ENCODE data around the gene MYOZ2.

Gene MYOZ2

DNA sequence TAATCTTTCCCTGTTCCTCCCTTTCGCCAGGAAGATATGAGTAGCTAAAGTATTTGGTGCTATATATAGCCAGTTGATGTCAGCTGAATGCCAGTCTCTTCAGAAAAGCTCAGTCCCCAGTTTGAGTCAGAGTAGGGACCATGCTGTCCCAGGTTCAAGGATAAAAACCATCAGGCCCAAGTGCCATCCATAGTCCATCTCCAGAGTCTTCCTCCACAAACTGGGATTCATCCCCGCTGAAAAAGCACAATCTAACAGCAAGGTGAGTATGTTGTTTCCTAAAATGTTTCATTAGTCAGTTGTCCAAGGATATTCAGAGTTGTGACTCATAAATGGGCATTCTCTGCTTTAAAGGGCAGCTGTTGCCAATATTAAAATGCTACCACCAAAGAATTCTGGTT, at the start of gene MYOZ2:
Gene MYOZ2, plus strand, starts transcription at position 112 of the 401 bp plus-strand sequence. CDS start 694 bp downstream, outside the sequence.
- DNase-seq (ENCODE audit: low read depth in 3 of 3): no peak

DNA sequence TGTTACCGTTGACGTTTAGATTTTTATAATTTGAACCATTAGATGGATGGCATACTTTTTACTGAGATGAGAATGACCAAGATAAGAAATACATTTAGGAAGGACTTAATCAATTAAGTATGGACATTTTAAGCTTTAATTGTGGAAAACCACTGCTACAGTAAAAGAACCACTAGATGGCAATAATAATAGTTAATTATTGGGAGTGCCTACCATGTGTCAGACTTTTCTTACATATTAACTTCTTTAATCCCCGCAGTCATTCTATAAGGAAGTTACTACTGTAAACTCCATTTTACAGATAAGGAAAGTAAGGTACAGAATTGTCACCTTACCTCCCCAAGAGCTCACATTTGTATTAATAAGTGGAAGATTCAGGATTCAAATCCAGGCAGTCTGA, 48.5 kb upstream of the MYOZ2 start:
- DNase-seq (ENCODE audit: low read depth in 3 of 3): no peak

DNA sequence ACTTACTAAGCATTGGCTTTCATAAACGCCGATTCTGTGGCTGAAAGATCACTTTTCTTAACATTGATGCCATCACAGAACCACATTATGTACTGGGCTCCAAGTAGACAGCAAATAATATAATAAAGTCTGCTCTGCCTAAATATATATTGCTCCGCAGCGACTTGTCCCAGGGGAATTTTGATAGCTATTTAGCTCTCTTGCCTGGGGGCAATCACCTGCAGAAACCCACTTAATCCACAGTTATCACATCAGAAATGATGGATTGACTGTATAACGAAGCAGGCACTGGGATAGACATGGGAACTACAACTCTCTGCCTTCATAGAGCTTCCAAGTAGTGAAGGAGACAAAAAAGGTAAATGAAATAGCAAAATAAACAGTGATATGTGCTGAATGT, 48.0 kb upstream of the MYOZ2 start:
- no peak for DNase-seq (ENCODE audit: low read depth in 3 of 3)

GRCh38 chr4:119093042-119093827, 42.4 kb upstream of the MYOZ2 start:
- DNase-seq (ENCODE audit: low read depth in 3 of 3): no peak

DNA sequence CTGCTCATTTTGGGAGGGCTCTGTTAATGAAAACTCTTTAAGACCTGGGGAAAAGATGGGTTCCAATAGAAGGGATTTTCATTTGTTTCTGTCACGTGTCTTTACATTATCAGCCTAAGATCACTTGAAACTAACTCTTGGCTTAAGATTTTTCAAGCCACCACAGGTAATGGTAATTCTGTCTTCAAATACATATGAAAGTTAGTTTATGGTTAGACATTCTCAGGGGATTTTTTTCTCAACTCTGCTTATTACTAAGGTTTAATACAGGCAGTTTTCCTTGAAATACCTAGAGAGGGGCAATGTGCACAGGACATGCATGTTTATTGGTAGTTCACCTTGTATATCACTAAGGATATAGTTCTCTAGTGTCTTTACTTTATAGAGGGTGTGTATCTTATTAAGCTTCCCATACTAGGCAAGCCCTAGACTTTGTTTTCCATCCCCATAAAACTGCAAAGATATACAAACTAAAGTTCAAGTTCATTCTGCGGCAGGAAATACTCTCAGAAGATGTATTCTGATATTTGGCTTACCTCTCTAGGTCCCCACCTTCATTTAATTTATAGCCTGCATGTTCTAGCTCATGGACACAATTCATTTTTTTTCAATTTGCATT, 38.2 kb upstream of the MYOZ2 start:
- DNase-seq (ENCODE audit: low read depth in 3 of 3): no peak

GRCh38 chr4:119098306-119098705, 37.3 kb upstream of the MYOZ2 start:
- no peak for DNase-seq (ENCODE audit: low read depth in 3 of 3)

- DNase-seq (ENCODE audit: low read depth in 3 of 3): no peak
These were observed 36.3 kb upstream of the MYOZ2 start for GRCh38 chr4:119099227-119099810.

GRCh38 chr4:119100655-119101054, 35.0 kb upstream of the MYOZ2 start:
- DNase-seq (ENCODE audit: low read depth in 3 of 3): no peak

- no peak for DNase-seq (ENCODE audit: low read depth in 3 of 3)
These were observed 32.4 kb upstream of the MYOZ2 start for GRCh38 chr4:119103263-119103662.

DNA sequence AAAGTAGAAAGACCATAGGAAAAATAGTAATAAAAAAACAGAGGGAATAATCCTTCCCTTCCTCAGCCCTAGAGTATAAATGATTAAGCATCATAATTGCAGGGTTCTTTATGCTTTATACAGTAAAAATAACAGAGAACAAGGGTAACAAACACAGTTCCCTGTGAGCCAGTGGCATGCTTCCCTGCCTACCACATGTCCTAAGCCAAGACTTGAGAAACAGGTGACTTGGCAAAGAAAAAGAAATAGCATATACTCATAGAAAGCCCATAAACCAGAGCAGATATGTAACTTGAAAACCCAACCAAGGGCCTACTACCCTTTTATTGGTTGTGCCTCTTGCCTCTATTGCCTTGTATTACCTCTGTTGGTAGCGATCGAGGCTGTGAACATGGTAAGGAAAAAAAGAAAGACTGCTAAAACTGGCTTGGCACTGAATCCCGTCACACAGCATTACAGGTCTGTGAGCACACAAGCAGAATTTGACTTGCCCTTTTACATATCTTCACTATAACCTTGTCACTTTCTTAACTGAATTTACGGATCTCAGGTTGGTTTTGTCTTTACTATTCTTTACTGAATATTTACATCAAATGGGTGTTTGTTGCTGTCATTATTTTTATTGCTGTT, 30.9 kb upstream of the MYOZ2 start:
- no peak for DNase-seq (ENCODE audit: low read depth in 3 of 3)

- no peak for DNase-seq (ENCODE audit: low read depth in 3 of 3)
These were observed 30.0 kb upstream of the MYOZ2 start for GRCh38 chr4:119105605-119106004.

- no peak for DNase-seq (ENCODE audit: low read depth in 3 of 3)
These were observed 29.3 kb upstream of the MYOZ2 start for GRCh38 chr4:119106036-119107000.

DNA sequence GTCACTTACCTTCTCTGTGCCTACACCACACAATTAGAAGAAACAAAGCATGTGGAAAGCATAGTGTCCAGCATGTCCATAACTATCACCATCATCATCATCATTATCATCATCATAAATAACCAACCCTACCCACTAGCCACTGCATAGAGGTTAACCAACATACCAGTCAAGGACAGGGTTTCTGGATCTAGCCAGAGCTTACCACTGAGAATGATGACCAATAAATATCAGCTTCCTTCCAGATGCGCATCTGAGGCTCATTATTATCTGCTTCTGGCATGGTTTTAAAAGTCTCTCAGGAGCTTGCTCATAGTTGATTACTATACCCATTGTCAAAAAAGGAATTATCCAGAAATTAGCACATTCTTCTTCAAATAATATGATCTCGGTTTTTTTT, 25.5 kb upstream of the MYOZ2 start:
- no peak for DNase-seq (ENCODE audit: low read depth in 3 of 3)

DNA sequence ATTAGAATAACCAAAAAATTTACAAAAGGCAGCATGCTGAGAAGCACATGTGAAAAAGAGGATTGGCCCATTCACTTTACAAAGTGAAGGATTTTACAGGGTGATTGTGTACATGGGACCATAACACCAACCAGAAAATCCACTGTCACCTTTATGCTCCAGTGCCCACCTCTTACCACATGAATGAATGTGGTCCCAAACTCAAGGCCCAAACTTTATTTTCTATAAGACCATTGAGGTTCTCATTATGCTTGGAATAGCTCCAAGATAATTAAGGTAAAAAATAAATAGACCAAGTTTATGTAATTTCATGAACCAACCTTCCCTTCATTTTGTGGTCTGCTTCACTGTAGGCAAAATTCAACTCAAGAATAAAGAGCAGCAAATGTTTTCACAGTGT, 24.3 kb upstream of the MYOZ2 start:
- DNase-seq (ENCODE audit: low read depth in 3 of 3): no peak

DNA sequence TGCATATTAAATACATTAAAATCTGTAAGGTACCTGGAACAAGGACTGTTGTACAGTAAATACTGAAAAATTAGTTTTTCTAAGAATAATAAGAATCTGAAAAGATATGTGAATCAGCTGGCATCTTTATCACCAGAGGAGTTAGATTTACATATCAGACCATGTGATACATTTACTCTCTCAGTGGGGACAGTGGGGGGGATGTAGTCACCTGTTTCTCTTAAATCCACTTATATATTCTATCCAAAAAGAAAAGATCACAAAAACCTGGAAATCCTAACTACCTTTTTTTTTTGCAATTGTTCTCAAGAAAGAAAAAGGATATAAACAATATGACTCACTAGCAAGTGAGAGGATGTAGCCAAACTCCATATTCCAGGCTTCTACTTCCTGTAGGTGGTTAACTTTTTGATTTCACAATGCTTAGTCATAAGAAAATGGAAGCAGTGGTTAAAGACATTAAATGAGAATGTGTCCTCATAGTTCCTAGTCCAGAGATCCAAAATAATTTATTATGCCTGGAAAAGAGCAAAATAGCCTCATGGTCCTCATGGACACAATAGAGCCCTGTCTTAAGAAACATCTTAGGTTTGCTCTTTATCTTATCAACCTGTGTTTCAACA, 22.5 kb upstream of the MYOZ2 start:
- DNase-seq (ENCODE audit: low read depth in 3 of 3): no peak

DNA sequence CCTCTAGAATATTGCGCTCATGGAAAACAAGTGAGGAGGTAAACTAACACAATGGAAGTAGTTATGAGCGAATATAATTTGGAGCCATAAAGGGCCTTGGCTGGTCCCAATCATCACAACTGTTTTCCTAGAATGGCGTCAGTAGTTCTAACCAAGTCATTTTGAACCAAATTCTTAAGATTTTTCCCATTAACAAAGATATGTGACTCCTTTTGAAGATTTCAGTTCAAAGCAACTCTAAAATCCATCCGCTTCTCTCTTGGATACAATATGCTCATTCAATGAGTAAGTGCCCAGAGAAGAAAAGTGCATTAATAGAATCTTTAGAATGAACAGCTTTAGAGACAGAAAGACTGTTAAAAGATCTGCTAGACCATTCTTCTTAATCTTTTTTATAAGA, 19.6 kb upstream of the MYOZ2 start:
- DNase-seq (ENCODE audit: low read depth in 3 of 3): no peak

- DNase-seq (ENCODE audit: low read depth in 3 of 3): no peak
These were observed 18.4 kb upstream of the MYOZ2 start for GRCh38 chr4:119116925-119117900.

GRCh38 chr4:119118397-119118796, 17.2 kb upstream of the MYOZ2 start:
- no peak for DNase-seq (ENCODE audit: low read depth in 3 of 3)

- DNase-seq (ENCODE audit: low read depth in 3 of 3): no peak
These were observed 11.3 kb upstream of the MYOZ2 start for GRCh38 chr4:119124352-119124751.

GRCh38 chr4:119125931-119126330, 9.7 kb upstream of the MYOZ2 start:
- no peak for DNase-seq (ENCODE audit: low read depth in 3 of 3)

All from stimulated activated CD4-positive, alpha-beta T cell treated with anti-CD3 and anti-CD28 coated beads, TNF-alpha, amount 100 ng/mL, for 4 hours (primary cell).